Epidermal melanocyte (primary cell): ENCODE results near the gene STK35.

ENCODE experiments used
- DNase-seq: peaks from one replicate; pipeline ENCODE4 v3.0.0; 2011; ENCODE audit warnings: low spot score; ENCODE audit not compliant: insufficient read length

STK35 gene

DNA sequence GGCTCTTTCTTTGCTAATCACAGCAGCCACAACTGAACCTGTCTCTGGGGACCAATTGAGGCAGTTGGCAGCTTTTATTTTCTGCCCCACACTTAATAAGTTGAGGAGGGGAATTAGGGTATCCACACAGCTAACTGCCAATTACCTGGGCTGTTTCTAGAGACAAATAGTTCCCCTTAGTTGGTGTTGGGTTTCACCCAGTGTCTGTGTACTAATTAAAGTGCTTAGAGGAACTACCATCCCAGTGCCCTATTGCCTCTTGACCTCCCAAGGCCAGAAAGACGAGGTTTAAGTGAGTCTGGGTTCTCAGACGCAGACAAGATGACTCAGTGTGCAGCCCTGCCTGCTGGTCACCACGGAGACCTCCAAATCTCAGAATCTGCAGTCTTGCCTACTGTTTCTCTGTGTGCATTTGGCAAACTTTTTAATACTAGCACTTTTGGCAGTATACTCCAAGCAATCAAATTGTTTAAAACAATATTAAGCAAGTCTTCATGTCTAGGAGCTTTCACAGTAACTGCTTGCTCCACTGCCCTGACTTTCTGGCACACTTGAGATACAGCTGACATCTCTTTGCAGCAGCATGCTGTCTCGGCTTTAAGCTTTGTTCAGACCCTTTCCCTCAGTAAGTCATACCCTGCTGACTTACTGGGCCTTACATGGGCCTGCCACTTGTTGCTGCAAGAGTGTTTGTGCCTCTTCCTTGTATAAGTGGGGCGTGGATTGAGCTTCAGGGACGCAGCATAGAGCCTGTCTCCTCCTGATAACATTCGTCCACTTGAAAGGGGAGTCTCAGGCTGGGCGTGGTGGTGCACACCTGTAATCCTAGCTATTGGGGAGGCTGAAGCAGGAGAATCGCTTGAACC is 31.9 kb downstream of the STK35 start:
- DNase-seq, result no peak

GRCh38 chr20:2135013-2135412 is 33.4 kb downstream of the STK35 start:
- DNase-seq, result no peak

DNA sequence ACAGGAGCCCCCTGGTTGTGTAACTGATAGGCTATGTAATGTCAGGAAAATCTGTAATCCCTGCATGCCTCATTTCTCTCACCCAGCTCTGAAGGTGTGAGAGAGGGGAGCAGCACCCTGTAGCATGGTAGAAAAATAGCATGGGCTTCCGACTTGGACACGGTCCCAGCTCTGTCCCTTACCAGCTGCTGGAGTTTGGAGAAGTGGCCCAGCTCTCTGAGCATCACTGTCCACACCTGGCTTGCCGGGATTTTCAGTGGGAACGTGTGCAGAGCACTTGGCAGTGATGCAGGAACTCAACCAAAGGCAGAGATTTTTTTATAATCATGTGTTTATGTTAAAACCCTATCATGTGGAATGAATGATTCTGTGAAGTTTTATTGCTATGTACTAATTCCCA is 34.6 kb downstream of the STK35 start:
- no peak for DNase-seq

- DNase-seq, result no peak
Measured at GRCh38 chr20:2137552-2138201, 36.0 kb downstream of the STK35 start.

DNA sequence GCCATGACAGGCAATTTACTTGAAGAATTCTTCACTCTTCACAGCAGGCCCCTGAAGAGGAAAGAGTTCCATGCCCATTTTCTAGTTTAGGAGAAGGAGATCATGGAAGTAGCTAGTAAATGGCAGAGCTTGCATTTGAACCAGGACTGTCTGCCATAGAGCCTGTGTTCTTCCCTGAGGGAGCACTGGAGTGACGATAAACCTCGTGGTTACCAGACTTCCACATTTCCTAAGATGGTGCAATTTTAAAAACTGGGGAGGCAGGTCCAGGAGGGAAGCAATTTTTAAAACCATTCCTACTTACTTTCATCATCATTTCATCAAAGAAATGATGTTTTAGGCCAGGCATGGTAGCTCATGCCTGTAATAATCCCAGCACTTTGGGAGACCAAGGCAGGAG is 36.8 kb downstream of the STK35 start:
- no peak for DNase-seq

DNA sequence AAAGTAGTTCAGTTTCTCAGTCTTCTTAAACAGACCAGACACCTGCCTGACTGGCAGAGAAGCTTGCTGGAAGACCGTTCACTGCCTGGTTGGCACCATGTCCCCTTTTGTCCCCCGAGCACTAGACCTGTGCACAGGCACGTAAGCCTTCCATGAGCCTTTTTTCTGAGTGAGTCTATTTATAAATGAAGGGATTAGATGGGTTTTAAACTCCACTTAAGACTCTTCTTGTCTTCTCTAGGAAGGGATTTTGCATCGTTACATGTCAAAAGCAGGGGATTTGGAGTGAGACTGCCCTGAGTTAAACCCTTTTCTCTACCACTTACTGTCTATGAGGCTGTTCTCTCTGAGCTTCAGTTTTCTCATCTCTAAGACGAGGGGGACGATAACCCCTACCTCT is 37.6 kb downstream of the STK35 start:
- DNase-seq, result no peak

DNA sequence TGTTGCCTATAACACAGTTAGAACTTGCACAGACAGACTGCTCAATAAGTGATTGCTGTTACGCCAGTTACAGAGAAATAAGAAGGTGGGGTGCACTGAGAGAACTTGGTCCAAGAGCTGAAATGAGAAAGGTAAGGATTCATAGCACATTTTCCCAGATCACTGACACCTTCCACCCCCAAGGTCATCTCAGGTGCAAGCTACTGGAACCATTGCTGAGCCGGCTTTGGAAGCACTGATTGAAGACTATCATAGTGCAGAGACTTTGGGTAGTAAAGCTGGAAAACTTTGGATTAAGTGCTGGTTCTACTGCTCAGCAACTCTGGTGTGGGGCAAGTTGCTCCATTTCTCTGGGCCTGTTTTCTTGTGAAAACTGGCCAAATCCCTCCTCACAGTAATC is 38.1 kb downstream of the STK35 start:
- no peak for DNase-seq

- DNase-seq, result no peak
Measured at GRCh38 chr20:2140561-2140960, 38.9 kb downstream of the STK35 start.

DNA sequence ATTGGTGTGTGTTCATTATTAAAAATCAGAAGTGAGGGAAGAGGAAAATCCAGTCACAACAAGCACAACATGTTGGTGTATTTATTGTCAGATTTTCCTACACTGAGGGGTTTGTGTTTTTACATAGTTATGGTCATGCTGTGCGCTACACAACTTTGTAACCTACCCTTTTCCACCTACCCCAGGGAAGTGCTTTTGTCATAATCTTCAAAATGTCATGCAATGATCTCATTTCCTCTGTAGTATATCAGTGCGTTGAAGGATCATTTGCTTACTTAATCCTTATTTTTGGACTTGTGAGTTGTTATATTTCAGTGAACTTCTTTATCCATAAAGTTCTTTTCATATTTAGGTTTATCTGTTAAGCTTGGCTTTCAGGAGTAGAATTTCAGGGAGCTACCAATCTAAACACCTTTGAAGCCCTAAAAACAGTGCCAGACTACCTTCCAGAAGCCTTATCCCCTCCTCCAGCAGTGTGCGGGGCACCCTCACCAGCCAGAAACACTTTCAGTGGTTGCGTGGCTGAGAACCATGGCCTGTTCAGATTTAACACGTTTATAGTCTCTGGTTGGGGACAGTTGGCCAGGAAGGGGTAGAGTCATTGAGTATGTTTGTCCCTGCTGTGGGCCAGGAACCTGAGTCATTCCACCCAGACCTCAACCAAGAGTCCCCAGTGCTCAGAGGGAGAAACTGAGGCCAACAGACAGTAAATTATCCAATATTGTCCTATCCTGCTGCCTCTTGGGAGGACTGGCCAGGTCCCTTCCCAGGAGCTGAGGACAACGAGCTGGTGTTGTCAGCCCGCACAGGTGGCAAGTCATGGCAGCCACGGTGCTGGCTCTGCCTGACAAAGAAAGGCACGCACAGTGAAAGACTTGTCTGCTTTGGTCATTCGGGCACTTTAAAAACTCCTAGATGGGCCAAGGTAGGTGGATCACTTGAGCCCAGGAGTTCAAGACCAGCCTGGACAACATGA is 40.3 kb downstream of the STK35 start:
- DNase-seq, result no peak

DNA sequence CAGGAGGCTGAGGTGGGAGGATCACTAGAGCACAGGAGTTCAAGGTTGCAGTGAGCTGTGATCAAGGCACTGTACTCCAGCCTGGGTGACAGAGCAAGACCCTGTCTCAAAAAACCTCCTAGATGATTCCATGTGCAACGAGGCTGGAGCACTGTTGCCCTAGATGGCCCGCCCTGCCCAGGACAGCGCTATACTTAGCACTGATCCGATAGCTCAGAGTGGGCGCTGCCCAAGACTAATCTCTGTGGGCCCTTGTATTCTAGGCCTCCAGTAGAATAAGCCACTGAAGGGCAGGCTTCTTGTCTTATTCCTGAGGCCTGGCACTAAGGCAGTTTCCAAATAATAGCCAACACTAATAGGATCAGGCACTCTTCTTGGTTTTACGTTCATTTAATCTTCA is 41.0 kb downstream of the STK35 start:
- DNase-seq, result no peak

- no peak for DNase-seq
Measured at GRCh38 chr20:2143594-2143993, 42.0 kb downstream of the STK35 start.

DNA sequence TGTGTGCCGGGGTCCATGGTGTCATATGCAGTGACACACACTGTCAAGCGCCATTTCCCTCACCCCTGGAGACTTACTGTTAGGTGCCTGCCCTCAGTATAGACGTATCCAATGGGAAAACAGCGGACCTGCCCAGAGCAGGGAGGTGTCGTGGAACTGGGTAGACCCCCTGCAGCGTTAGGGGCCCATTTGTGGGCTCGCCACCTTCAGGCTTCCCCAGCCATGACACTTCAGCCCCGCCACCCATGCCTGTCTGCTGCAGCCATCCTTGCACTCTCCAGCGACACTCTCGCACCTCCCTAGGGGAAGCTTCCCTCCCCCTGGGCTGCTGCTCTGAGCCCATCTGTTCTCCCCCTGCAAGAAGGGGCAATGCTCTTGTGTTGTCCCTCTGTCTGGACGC is 43.2 kb downstream of the STK35 start:
- no peak for DNase-seq

- no peak for DNase-seq
Measured at GRCh38 chr20:2145376-2145775, 43.7 kb downstream of the STK35 start.

DNA sequence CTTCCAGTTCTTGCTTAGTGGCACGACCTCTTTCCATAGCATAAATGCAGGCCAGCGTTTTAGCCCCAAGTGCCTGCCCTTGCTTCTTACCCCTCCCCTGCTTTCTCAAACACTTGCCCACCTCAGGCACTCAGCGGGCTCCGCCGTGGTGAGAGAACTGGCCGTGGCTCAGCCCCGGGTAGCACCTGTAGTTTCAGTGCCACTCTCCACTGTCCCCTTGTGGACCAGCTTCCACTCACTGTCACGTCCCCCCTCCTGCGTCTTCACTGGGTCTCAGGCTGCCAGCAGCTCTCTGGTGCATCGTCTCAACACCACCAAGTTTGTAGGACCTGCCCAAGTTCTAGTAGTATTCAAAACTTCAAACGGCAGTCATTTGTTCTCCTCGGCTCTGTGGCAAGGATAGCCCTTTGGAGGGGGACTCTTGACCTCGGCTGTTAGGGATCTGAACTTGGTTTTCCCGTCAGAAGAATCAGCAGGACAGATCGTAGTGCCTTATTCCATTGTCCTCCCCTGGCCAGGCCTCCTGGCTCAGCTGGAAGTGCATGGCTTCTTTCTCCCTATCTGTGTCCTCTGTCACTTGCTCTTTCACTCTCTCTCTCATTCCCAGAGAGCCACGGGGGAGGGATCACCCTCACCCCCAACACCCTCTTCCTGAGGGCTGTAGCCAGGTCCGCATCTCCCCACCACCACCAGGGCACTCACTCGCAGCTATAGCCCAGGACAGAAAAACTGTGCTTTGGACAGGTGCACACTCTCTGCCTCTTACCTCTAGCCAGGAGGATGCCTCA is 44.6 kb downstream of the STK35 start:
- no peak for DNase-seq

- no peak for DNase-seq
Measured at GRCh38 chr20:2149507-2149906, 47.9 kb downstream of the STK35 start.

GRCh38 chr20:2150660-2151059 is 49.0 kb downstream of the STK35 start:
- no peak for DNase-seq

DNA sequence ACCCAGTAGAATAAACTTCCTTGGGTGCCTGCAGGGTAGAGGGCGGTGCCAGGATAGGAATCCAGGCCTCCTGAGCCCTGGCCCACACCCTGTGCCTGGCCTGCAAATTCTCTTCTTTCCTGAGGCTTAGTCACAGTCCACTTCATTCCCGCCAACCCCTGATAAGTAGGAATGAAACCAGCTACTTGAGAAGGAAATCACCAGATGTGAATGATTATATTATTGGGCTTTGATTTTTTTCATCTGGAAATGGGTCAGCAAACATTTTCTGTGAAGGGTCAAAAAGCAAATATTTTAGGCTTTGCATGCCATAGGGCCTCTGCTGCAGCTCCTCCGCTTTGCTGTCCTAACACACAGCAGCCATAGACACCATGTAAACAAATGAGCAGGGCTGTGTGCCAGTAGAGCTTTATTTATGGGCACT is 50.2 kb downstream of the STK35 start:
- no peak for DNase-seq

DNA sequence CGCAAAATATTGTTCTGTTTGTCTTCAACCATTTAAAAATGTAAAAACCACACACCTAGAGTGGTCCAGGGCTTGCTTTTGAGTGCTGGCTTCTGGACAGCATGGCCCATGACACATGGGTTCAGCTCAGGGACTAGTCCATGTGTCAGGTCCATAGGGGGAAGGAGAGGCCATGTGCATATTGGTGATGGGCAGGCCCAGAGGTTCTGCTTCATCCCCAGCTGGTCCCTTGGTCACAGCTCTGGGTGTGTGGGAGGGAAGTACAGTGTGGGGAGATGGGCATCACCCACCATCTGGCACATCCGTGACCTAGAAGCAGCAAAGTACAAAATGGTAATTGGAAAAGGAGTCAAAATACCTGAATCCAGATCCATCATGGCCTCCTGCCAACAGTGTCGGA is 50.7 kb downstream of the STK35 start:
- DNase-seq, result no peak

DNA sequence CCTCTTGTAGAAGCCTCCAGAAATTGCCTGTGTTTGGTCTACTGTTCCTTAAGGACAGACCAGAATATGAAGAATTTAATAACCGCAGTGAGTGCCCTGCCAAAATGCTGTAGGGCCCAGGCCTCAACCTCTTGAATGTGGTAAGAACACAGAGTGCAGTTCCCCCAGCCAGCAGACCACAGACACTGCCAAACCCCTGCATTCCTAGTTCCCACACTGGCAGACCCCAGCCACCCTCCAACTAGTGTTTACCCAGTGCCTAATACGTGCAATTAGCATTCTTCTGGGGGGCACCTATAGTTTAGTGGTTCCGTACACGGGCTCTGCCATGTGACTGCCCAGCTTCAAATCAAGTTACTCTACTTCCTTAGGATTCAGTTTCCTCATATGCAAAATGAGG is 51.7 kb downstream of the STK35 start:
- DNase-seq, result no peak

DNA sequence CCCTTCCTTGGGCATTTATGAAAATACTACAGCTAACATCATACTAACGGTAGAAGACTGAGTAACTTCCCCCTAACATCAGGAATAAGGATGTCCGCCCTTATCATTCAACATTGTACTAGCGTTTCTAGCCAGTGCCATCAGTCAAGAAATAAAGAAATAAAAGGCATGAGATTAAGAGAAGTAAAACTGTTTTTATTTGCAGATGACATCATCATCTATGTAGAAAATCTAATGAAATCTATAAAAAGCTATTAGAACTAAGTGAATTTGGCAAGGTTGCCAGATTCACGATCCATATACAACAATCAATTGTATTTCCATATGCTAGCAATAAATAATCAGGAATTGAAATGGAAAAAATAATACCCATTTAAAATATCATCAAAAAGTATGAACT is 54.6 kb downstream of the STK35 start:
- DNase-seq, result no peak
